Measurements from ENCODE around the gene LGI2. TPM values are rescaled to one million over a fixed set of nuclear protein-coding genes. Genes with fewer than 3 reads are reported as not detected.
A peak's percentile ranks its signal among the peaks of the same experiment; 100 is the strongest.

LGI2 gene, protein sequence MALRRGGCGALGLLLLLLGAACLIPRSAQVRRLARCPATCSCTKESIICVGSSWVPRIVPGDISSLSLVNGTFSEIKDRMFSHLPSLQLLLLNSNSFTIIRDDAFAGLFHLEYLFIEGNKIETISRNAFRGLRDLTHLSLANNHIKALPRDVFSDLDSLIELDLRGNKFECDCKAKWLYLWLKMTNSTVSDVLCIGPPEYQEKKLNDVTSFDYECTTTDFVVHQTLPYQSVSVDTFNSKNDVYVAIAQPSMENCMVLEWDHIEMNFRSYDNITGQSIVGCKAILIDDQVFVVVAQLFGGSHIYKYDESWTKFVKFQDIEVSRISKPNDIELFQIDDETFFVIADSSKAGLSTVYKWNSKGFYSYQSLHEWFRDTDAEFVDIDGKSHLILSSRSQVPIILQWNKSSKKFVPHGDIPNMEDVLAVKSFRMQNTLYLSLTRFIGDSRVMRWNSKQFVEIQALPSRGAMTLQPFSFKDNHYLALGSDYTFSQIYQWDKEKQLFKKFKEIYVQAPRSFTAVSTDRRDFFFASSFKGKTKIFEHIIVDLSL
- total RNA-seq (10 to 100 TPM in 1 of 2 donors, 1 to 10 TPM in 1; 6.4 to 19.7 TPM), polyA plus RNA-seq (ENCODE audit: insufficient read length in 2 of 2) (10 to 100 TPM; 19.3 to 20.0 TPM)
- long read RNA-seq, donor 1, full-length matches to known transcripts = 10 of 10 reads
- long read RNA-seq, donor 1, partial matches to known transcripts = 0 of 10 reads
- long read RNA-seq, donor 1, other reads (novel, unspliced or antisense) = 0 of 10 reads
- long read RNA-seq, donor 2, full-length matches to known transcripts = 1 of 1 reads
- long read RNA-seq, donor 2, partial matches to known transcripts = 0 of 1 reads
- long read RNA-seq, donor 2, other reads (novel, unspliced or antisense) = 0 of 1 reads
- long read RNA-seq, donor 3, full-length matches to known transcripts = 3 of 3 reads
- long read RNA-seq, donor 3, partial matches to known transcripts = 0 of 3 reads
- long read RNA-seq, donor 3, other reads (novel, unspliced or antisense) = 0 of 3 reads
- long read RNA-seq, donor 4, full-length matches to known transcripts = 1 of 1 reads
- long read RNA-seq, donor 4, partial matches to known transcripts = 0 of 1 reads
- long read RNA-seq, donor 4, other reads (novel, unspliced or antisense) = 0 of 1 reads

DNA sequence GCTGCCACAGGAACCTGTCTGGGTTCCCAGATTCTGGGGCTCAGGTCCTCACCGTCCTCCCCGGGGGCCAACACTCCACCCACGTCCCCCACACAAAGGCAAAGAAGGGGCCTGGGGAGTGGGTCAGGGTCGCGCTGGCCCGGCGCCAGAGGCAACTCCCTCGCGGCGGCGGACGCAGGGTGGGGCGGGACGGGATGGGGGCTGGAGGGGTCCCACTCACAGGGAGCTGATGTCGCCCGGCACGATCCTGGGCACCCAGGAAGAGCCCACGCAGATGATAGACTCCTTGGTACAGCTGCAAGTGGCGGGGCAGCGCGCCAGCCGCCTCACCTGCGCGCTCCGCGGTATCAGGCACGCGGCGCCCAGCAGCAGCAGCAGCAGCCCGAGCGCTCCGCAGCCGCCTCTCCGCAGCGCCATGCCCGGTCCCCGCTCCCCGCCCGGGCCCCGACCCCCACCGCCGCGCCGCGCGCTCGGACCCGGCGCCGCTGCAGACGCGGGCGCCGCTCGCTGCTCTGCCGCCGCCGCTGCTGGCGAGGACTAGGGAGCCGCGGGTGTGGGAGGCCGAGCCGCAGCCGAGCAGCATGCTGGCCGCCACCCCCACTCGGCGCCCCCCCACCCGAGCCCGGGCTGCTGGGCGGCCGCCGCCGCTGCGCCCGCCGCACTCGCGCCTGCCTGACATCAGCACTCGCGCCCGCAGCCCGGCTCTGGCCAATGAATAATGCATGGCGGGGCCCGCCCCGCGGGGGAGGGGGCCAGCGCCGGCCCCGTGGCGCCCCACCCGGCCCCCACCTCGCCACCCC, at the start of gene LGI2:
LGI2 (minus strand) TSS at position 670 of the 800 bp plus-strand sequence; CDS start at position 417, 253 bp downstream.
- Histone ChIP-seq H3K27me3 (ENCODE audit: control insufficient read depth, insufficient read depth, low read length) (peaks cover 26% of the 10 kb centered on the region), H3K27ac (ENCODE audit: low read depth, low read length) (no peak within 1 kb of the TSS), H3K36me3 (ENCODE audit: control insufficient read depth, insufficient read depth, low read length) (no peaks in the 10 kb centered on the region), H3K4me3 (ENCODE audit: low read depth, low read length) (peak within 1 kb of the TSS; percentile 37), H3K4me1 (ENCODE audit: control insufficient read depth, insufficient read depth, low read length) (peaks cover 19% of the 10 kb centered on the region), H3K9me3 (ENCODE audit: control insufficient read depth, insufficient read depth, low read length) (no peaks in the 10 kb centered on the region)
- WGBS (ENCODE audit: insufficient coverage) = under 1% methylated on average over 89 of the region's 92 CpGs
- peak in 2 of 6 donors; percentile 58 to 61 for DNase-seq (ENCODE audit: low read depth in 4 of 6, low spot score in 6 of 6)

DNA sequence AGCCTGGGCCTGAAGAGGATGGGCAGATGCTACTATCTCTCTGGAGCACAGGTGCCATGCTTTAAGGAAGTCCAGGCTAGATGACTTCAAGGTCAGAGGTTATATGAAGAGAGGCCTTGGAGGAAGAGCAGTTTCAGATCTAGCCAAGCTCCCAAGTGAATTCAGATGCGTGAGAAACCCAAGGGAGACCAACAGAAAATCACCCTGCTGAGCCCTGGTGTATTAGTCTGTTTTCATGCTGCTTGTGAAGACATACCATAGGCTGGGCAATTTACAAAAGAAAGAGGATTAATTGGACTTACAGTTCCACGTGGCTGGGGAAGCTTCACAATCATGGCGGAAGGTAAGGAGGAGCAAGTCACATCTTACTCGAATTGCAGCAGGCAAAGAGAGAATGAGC, 47.8 kb upstream of the LGI2 start:
- no peaks in the 10 kb centered on the region for H3K27me3 ChIP-seq (ENCODE audit: control insufficient read depth, insufficient read depth, low read length)
- no peak overlapping the region for H3K27ac ChIP-seq (ENCODE audit: low read depth, low read length)
- WGBS (ENCODE audit: insufficient coverage) = 60% methylated on average over 2 of the region's 4 CpGs

DNA sequence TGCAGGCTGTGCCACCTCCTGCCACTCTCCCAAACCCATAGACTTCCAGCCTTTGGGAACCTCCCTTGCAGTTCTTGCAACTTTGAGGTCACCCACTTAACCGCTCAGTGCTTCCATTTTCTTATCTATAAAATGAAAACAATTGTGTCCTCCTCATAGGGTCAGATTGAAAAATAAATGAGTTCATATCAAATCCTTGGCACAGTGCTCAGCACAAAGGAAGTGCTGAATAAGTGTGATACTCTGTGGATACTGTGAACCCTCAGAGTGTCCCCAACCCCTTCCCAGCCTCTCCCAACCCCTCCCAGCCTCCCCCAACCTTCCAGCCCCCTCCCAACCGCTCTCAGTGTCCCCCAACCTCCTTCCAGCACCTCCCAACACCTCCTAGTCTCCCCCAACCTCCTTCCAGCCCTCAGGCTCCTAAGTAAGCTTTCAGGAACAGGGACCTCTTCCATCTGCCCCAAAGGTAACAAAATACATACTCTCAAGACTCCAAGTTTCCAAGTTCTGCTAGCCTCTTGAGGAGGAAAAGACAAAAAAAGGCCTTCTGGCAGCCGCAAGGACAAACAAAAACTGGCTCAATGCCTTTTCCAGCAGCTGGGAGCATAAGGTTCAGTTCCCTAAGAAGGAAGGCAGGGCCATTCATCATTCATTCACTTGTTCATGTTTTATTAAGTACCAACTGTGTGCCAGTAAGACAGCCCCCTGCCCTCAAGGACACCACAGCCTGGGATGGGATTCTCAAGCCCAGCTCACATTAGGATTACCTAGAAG, 46.1 kb upstream of the LGI2 start:
- H3K36me3 ChIP-seq (ENCODE audit: control insufficient read depth, insufficient read depth, low read length) = no peaks in the 10 kb centered on the region
- DNase-seq (ENCODE audit: low read depth in 4 of 6, low spot score in 6 of 6) = no peak
- WGBS (ENCODE audit: insufficient coverage) = 25% methylated on average over 1 of the region's 3 CpGs
- H3K27me3 ChIP-seq (ENCODE audit: control insufficient read depth, insufficient read depth, low read length) = no peaks in the 10 kb centered on the region
- H3K4me1 ChIP-seq (ENCODE audit: control insufficient read depth, insufficient read depth, low read length) = no peaks in the 10 kb centered on the region
- no peaks in the 10 kb centered on the region for H3K9me3 ChIP-seq (ENCODE audit: control insufficient read depth, insufficient read depth, low read length)
- no peak overlapping the region for H3K4me3 ChIP-seq (ENCODE audit: low read depth, low read length)
- H3K27ac ChIP-seq (ENCODE audit: low read depth, low read length) = no peak overlapping the region

More for the DNA sequence above, 47.8 kb upstream of the LGI2 start:
- no peaks in the 10 kb centered on the region for H3K9me3 ChIP-seq (ENCODE audit: control insufficient read depth, insufficient read depth, low read length)
- no peak overlapping the region for H3K4me3 ChIP-seq (ENCODE audit: low read depth, low read length)
- no peaks in the 10 kb centered on the region for H3K4me1 ChIP-seq (ENCODE audit: control insufficient read depth, insufficient read depth, low read length)
- no peaks in the 10 kb centered on the region for H3K36me3 ChIP-seq (ENCODE audit: control insufficient read depth, insufficient read depth, low read length)
- no peak for DNase-seq (ENCODE audit: low read depth in 4 of 6, low spot score in 6 of 6)

DNA sequence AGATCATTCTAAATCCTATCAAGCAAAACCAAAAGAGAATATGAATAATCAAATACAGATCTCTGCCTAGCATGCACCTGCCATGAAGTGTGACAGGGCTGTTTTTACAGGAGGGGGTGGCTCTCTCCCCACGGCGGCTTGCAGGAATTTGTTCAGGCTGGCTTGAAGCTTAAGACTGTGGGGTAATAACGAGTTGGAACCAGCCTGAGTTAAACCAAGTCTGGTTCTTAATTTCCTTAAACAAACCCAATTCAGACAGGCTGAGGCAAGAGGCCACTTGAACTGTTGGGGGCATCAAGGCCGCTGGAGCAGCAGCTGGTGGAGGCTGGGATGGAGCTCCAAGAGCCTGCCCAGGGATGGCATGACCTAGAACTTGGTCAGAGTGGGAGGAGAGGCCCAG, 45.1 kb upstream of the LGI2 start:
- no peak overlapping the region for H3K4me3 ChIP-seq (ENCODE audit: low read depth, low read length)
- no peaks in the 10 kb centered on the region for H3K27me3 ChIP-seq (ENCODE audit: control insufficient read depth, insufficient read depth, low read length)
- WGBS (ENCODE audit: insufficient coverage) = 78% methylated on average over 1 of the region's 4 CpGs
- no peaks in the 10 kb centered on the region for H3K4me1 ChIP-seq (ENCODE audit: control insufficient read depth, insufficient read depth, low read length)
- H3K9me3 ChIP-seq (ENCODE audit: control insufficient read depth, insufficient read depth, low read length) = no peaks in the 10 kb centered on the region
- H3K36me3 ChIP-seq (ENCODE audit: control insufficient read depth, insufficient read depth, low read length) = no peaks in the 10 kb centered on the region
- H3K27ac ChIP-seq (ENCODE audit: low read depth, low read length) = no peak overlapping the region
- no peak for DNase-seq (ENCODE audit: low read depth in 4 of 6, low spot score in 6 of 6)

DNA sequence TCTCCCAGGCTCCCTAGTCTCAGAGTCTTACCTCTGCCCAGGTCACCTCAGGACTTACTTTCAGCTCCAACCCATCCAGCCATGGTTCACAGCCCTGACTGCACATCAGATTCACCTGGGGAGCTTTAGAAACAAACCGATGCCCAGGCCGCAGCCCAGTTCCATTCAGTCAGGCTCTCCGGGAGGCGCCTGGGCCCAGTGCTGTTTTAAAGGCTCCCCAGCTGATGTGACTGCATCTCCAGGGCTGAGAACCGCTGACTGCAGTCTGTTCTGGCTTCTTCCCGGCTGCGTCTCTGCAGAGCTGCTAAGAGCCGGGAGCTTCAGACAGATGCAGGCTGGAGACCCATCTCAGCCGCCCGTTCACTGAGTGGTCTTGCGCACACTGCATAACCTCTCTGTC, 44.4 kb upstream of the LGI2 start:
- Histone ChIP-seq H3K36me3 (ENCODE audit: control insufficient read depth, insufficient read depth, low read length) (no peaks in the 10 kb centered on the region), H3K4me1 (ENCODE audit: control insufficient read depth, insufficient read depth, low read length) (no peaks in the 10 kb centered on the region), H3K4me3 (ENCODE audit: low read depth, low read length) (no peak overlapping the region), H3K27me3 (ENCODE audit: control insufficient read depth, insufficient read depth, low read length) (no peaks in the 10 kb centered on the region), H3K9me3 (ENCODE audit: control insufficient read depth, insufficient read depth, low read length) (no peaks in the 10 kb centered on the region), H3K27ac (ENCODE audit: low read depth, low read length) (no peak overlapping the region)
- 58% methylated on average over 11 of the region's 11 CpGs for WGBS (ENCODE audit: insufficient coverage)
- DNase-seq (ENCODE audit: low read depth in 4 of 6, low spot score in 6 of 6) = peak in 1 of 6 donors; percentile 34

DNA sequence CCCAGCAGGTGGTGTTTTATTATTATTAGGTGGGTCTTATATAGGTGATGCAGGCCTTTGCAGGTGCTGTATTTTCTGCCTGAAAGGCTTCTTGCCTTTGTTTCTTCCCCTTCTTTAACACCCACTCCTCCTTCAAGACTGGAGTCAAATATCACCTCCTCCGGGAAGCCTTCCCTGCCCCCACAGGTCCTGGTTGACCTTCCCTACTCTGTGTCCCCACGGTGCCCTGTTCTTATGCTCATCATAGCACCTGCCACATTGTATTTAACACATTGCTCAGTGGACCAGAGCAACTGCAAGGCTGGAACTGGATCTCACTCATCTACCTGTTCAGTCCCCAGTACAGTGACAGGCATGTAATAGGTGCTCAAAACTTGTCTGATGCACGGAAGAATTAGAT, 39.8 kb upstream of the LGI2 start:
- 77% methylated on average over 2 of the region's 3 CpGs for WGBS (ENCODE audit: insufficient coverage)
- Histone ChIP-seq H3K36me3 (ENCODE audit: control insufficient read depth, insufficient read depth, low read length) (no peaks in the 10 kb centered on the region), H3K27me3 (ENCODE audit: control insufficient read depth, insufficient read depth, low read length) (no peaks in the 10 kb centered on the region), H3K4me3 (ENCODE audit: low read depth, low read length) (no peak overlapping the region), H3K4me1 (ENCODE audit: control insufficient read depth, insufficient read depth, low read length) (no peaks in the 10 kb centered on the region), H3K9me3 (ENCODE audit: control insufficient read depth, insufficient read depth, low read length) (no peaks in the 10 kb centered on the region), H3K27ac (ENCODE audit: low read depth, low read length) (no peak overlapping the region)
- no peak for DNase-seq (ENCODE audit: low read depth in 4 of 6, low spot score in 6 of 6)

DNA sequence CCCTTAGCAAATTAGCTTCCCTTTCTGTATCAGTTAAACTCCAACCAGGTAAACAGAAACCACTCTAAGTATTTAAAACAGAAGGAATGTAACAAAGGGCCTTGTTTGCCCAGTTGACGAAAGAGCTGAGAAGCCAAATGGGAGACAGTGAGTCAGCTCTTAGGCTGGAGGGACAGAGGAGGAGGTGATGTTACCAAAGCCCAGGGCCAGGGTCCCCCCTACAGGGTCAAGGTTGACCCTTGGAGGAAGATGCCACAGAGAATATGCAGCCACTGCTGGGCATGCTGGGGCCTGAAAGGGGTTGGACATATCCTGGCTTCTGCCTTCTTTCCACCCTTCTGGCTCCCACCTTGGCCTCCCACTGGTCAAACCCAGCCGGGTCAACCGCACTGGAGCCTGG, 38.3 kb upstream of the LGI2 start:
- WGBS (ENCODE audit: insufficient coverage) = 88% methylated on average over 1 of the region's 3 CpGs
- H3K9me3 ChIP-seq (ENCODE audit: control insufficient read depth, insufficient read depth, low read length) = no peaks in the 10 kb centered on the region
- no peaks in the 10 kb centered on the region for H3K27me3 ChIP-seq (ENCODE audit: control insufficient read depth, insufficient read depth, low read length)
- no peaks in the 10 kb centered on the region for H3K4me1 ChIP-seq (ENCODE audit: control insufficient read depth, insufficient read depth, low read length)
- no peak overlapping the region for H3K27ac ChIP-seq (ENCODE audit: low read depth, low read length)
- no peak overlapping the region for H3K4me3 ChIP-seq (ENCODE audit: low read depth, low read length)
- no peaks in the 10 kb centered on the region for H3K36me3 ChIP-seq (ENCODE audit: control insufficient read depth, insufficient read depth, low read length)
- DNase-seq (ENCODE audit: low read depth in 4 of 6, low spot score in 6 of 6) = no peak

DNA sequence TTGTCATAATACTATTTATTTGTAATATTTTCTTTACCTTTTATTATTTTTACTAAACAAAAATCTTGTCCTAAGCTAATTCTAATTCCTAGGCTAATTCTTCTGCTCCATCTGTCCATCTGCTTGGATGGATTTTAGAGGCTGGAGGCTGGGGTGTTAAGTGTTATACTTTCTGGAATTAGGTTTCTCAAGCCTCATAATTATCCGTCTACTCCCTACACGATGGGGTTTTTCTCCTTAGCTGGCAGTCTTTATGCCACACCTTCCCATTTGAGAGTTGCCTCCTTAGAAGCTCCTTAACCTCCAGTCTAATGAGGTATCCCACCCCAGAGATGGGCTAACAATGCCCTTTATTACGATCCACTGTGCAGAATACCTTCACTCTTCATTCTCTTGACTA, 37.6 kb upstream of the LGI2 start:
- Histone ChIP-seq H3K27ac (ENCODE audit: low read depth, low read length) (no peak overlapping the region), H3K36me3 (ENCODE audit: control insufficient read depth, insufficient read depth, low read length) (no peaks in the 10 kb centered on the region), H3K4me3 (ENCODE audit: low read depth, low read length) (no peak overlapping the region), H3K27me3 (ENCODE audit: control insufficient read depth, insufficient read depth, low read length) (no peaks in the 10 kb centered on the region), H3K4me1 (ENCODE audit: control insufficient read depth, insufficient read depth, low read length) (no peaks in the 10 kb centered on the region), H3K9me3 (ENCODE audit: control insufficient read depth, insufficient read depth, low read length) (no peaks in the 10 kb centered on the region)
- DNase-seq (ENCODE audit: low read depth in 4 of 6, low spot score in 6 of 6) = no peak
- WGBS (ENCODE audit: insufficient coverage) = 73% methylated on average over 2 of the region's 3 CpGs

Data from spinal cord (tissue), 10 donors.